Measurements from ENCODE around the gene DSC1. TPM values are rescaled to one million over a fixed set of nuclear protein-coding genes. Genes with fewer than 3 reads are reported as not detected.

DSC1 gene
- total RNA-seq, 2 donors from 2014 or later: 0.41 TPM; not detected in 1

DNA sequence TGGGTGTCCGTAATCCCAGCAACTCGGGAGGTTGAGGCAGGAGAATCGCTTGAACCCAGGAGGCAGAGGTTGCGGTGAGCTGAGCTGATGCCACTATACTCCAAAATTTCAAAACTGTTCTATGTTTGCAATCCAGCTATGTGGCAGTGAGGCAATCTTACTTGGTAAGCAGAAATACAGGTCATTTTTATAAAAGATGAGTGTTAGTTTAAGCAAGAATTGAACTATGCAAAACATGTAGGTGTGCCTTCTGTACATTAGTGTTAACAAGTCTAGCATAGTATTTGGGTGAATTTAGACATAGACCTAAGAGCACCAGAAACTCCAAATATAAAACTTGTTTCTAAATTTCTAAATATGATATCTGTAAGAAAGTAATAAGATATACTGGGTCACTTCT, 7.2 kb downstream of the DSC1 start:
- Histone ChIP-seq H3K4me1 (ENCODE audit: control insufficient read depth in 1 of 2, low read depth in 2 of 2) (no peaks in the 10 kb centered on the region), H3K36me3 (no peaks in the 10 kb centered on the region), H3K27ac (no peak overlapping the region), H3K4me3 (no peak overlapping the region), H3K9me3 (no peaks in the 10 kb centered on the region), H3K27me3 (replicated peaks; ENCODE audit: insufficient read depth) (no peaks in the 10 kb centered on the region)
- ATAC-seq (ENCODE audit: insufficient number of reproducible peaks, low FRiP score, low read depth) (no peak), DNase-seq (ENCODE audit: low spot score) (no peak)
- TF ChIP-seq, protein P1, sequence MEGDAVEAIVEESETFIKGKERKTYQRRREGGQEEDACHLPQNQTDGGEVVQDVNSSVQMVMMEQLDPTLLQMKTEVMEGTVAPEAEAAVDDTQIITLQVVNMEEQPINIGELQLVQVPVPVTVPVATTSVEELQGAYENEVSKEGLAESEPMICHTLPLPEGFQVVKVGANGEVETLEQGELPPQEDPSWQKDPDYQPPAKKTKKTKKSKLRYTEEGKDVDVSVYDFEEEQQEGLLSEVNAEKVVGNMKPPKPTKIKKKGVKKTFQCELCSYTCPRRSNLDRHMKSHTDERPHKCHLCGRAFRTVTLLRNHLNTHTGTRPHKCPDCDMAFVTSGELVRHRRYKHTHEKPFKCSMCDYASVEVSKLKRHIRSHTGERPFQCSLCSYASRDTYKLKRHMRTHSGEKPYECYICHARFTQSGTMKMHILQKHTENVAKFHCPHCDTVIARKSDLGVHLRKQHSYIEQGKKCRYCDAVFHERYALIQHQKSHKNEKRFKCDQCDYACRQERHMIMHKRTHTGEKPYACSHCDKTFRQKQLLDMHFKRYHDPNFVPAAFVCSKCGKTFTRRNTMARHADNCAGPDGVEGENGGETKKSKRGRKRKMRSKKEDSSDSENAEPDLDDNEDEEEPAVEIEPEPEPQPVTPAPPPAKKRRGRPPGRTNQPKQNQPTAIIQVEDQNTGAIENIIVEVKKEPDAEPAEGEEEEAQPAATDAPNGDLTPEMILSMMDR (IDR thresholded peaks at IDR 0.05): no peak

DNA sequence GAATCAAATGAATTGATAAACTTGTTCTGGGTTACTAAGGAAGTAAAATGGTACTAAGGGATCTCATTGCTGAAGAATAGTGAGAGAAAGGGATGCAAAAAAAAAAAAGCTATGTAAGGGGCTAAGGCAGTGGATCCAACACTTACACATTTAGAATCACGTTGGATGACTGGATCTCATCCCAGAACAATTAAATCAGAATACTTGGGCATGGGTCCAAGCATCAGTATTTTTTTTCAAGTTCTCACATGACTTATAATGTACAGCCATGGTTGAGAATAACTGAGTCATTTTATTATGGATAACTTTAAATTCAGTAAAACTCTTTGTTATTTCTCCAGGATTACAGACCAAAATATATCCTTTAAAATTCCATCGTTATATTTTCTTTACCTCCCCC, 8.5 kb downstream of the DSC1 start:
- no peaks in the 10 kb centered on the region for H3K27me3 ChIP-seq (replicated peaks; ENCODE audit: insufficient read depth)
- H3K36me3 ChIP-seq: no peaks in the 10 kb centered on the region
- TF ChIP-seq, protein P1 (IDR thresholded peaks at IDR 0.05): no peak
- DNase-seq (ENCODE audit: low spot score) (no peak), ATAC-seq (ENCODE audit: insufficient number of reproducible peaks, low FRiP score, low read depth) (no peak)
- H3K4me1 ChIP-seq (ENCODE audit: control insufficient read depth in 1 of 2, low read depth in 2 of 2): no peaks in the 10 kb centered on the region
- no peak overlapping the region for H3K4me3 ChIP-seq
- no peaks in the 10 kb centered on the region for H3K9me3 ChIP-seq
- no peak overlapping the region for H3K27ac ChIP-seq

DNA sequence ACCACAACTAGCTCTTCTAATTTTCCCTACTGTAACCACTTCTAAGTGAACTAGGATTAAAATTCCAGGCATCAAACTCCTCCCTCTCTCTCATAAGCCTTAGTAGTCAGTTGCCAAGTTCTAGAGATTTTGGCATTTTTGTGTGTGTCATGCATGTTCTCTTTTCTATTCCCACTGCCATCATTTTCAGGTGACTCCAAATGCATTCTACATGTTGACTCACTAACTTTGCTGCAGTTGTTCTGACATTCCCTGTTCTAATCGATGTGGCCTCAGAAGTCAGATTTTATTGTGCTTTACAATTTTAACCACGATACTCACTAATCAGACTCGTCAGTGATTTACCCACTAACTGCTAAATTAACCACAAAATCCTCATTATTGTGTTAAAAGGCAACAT, 13.3 kb downstream of the DSC1 start:
- Histone ChIP-seq H3K4me3 (no peak overlapping the region), H3K4me1 (ENCODE audit: control insufficient read depth in 1 of 2, low read depth in 2 of 2) (no peaks in the 10 kb centered on the region), H3K9me3 (no peaks in the 10 kb centered on the region), H3K27me3 (replicated peaks; ENCODE audit: insufficient read depth) (no peaks in the 10 kb centered on the region), H3K27ac (no peak overlapping the region), H3K36me3 (no peaks in the 10 kb centered on the region)
- TF ChIP-seq, protein P1 (IDR thresholded peaks at IDR 0.05): no peak
- ATAC-seq (ENCODE audit: insufficient number of reproducible peaks, low FRiP score, low read depth) (no peak), DNase-seq (ENCODE audit: low spot score) (no peak)

DNA sequence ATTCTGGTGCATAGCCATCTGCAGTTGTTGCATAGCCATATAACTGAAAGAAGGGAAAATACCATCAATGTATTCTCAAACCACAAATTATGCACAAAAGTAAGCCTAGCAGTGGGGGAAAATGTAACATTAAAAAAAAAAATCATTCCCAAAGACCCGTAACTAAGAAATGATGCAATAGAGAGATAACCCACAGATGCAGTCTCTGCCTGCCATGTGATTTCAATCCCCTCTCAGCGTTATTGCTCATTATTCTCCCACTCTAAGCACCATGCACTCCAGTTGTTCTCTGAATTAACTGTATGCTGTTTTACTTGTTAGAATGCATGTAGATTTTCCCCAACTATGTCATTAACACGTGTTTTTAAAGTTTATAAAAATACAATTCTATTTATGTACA, 14.1 kb downstream of the DSC1 start:
- no peak for ATAC-seq (ENCODE audit: insufficient number of reproducible peaks, low FRiP score, low read depth)
- TF ChIP-seq, protein P1 (IDR thresholded peaks at IDR 0.05): no peak
- no peaks in the 10 kb centered on the region for H3K4me1 ChIP-seq (ENCODE audit: control insufficient read depth in 1 of 2, low read depth in 2 of 2)
- no peak overlapping the region for H3K27ac ChIP-seq
- H3K9me3 ChIP-seq: no peaks in the 10 kb centered on the region
- no peak overlapping the region for H3K4me3 ChIP-seq
- H3K36me3 ChIP-seq: no peaks in the 10 kb centered on the region
- H3K27me3 ChIP-seq (replicated peaks; ENCODE audit: insufficient read depth): no peaks in the 10 kb centered on the region
- DNase-seq (ENCODE audit: low spot score): no peak

DNA sequence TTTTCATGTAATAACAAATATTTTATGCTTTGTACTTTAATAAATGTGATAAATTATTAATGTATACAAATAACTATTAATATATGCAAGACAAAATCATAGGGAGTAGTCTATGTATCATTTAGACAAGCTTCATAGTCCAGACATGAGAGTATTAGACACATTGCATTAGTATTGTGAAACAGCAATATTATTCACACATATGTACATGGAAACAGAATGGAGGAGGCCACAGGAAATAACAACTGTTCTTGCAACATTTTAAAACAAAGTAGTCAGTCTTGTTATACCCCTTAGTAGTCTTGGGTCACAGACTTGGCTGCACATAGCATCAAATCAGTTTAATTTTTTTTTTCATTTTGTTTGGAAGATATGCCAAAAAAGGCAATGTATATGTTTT, 15.8 kb downstream of the DSC1 start:
- no peak for ATAC-seq (ENCODE audit: insufficient number of reproducible peaks, low FRiP score, low read depth)
- Histone ChIP-seq H3K27ac (no peak overlapping the region), H3K4me1 (ENCODE audit: control insufficient read depth in 1 of 2, low read depth in 2 of 2) (no peaks in the 10 kb centered on the region), H3K4me3 (no peak overlapping the region), H3K9me3 (no peaks in the 10 kb centered on the region), H3K36me3 (no peaks in the 10 kb centered on the region), H3K27me3 (replicated peaks; ENCODE audit: insufficient read depth) (no peaks in the 10 kb centered on the region)
- no peak for DNase-seq (ENCODE audit: low spot score)
- TF ChIP-seq, protein P1 (IDR thresholded peaks at IDR 0.05): no peak
